Right ventricle myocardium superior (tissue), 1 donor: ENCODE measurements around the gene GABRG3. TPM values are rescaled to one million over a fixed set of nuclear protein-coding genes. Genes with fewer than 3 reads are reported as not detected.

Experiments used
- ATAC-seq: fragments of 200-7000 bp; cut with Tn5 transposase; one replicate; pipeline ENCODE4 v1.9.1; 2020; ENCODE audit warnings: mild to moderate bottlenecking; ENCODE audit not compliant: poor library complexity
- DNase-seq: peaks from one replicate; pipeline ENCODE4 v3.0.0-alpha.2; 2020
- intact Hi-C: fragments of 100-400 bp; cut with DNase I; formaldehyde crosslinking; loops from one replicate; pipeline ENCODE4 v1.11.2; 2022
- long read RNA-seq: library from polyadenylated mRNA; unstranded; transcript quantifications from one replicate; pipeline ENCODE4 v2.0.0, GENCODE V29; 2021
- total RNA-seq: library from RNA; stranded (reverse); fragmentation: NEBNext Ultra II Directional; extraction: Animal tissue kit (Norgen Biotek cat#: 25700); gene quantifications from one replicate; pipeline ENCODE4 v1.2.1, GENCODE V29; 2021
- donor health status: DM: no; HTN: yes; CAD: no; lungs with severe emphysema.

The GABRG3 gene
- total RNA-seq: not detected
- long read RNA-seq: 0 reads

GRCh38 chr15:26970712-26971210, at the start of gene GABRG3:
Gene GABRG3, plus strand, starts transcription at chr15:26971181.
- ATAC-seq (no peak), DNase-seq (no peak)
- intact Hi-C loops: no loop called here

- no peak for DNase-seq
- no peak for ATAC-seq
- intact Hi-C loops: no loop called here
These were observed 49.5 kb upstream of the GABRG3 start for GRCh38 chr15:26921433-26921832.

- intact Hi-C loops: no loop called here
- DNase-seq: no peak
These were observed 44.9 kb upstream of the GABRG3 start for GRCh38 chr15:26926081-26926480.

GRCh38 chr15:26928051-26928450, 42.9 kb upstream of the GABRG3 start:
- no peak for DNase-seq
- ATAC-seq: no peak
- intact Hi-C loops: no loop called here

More at GRCh38 chr15:26926081-26926480, 44.9 kb upstream of the GABRG3 start:
- no peak for ATAC-seq

- intact Hi-C loops: no loop called here
- ATAC-seq (no peak), DNase-seq (no peak)
These were observed 41.4 kb upstream of the GABRG3 start for GRCh38 chr15:26929588-26929987.

- intact Hi-C loops: no loop called here
- no peak for DNase-seq
- no peak for ATAC-seq
These were observed 36.1 kb upstream of the GABRG3 start for GRCh38 chr15:26934848-26935247.

- intact Hi-C loops: no loop called here
These were observed 35.7 kb upstream of the GABRG3 start for GRCh38 chr15:26935322-26935721.

GRCh38 chr15:26936502-26936901, 34.5 kb upstream of the GABRG3 start:
- intact Hi-C loops: no loop called here
- ATAC-seq: no peak

More at GRCh38 chr15:26935322-26935721, 35.7 kb upstream of the GABRG3 start:
- ATAC-seq (no peak), DNase-seq (no peak)

GRCh38 chr15:26937134-26937533, 33.8 kb upstream of the GABRG3 start:
- no peak for DNase-seq
- intact Hi-C loops: no loop called here
- ATAC-seq: no peak

More at GRCh38 chr15:26936502-26936901, 34.5 kb upstream of the GABRG3 start:
- no peak for DNase-seq

- intact Hi-C loops: no loop called here
- no peak for ATAC-seq
These were observed 31.6 kb upstream of the GABRG3 start for GRCh38 chr15:26939398-26939797.

GRCh38 chr15:26941489-26941888, 29.5 kb upstream of the GABRG3 start:
- no peak for DNase-seq
- intact Hi-C loops: no loop called here
- ATAC-seq: no peak

More at GRCh38 chr15:26939398-26939797, 31.6 kb upstream of the GABRG3 start:
- no peak for DNase-seq

- DNase-seq (no peak), ATAC-seq (no peak)
These were observed 27.1 kb upstream of the GABRG3 start for GRCh38 chr15:26943866-26944265.

GRCh38 chr15:26945046-26945445, 25.9 kb upstream of the GABRG3 start:
- intact Hi-C loops: no loop called here

More at GRCh38 chr15:26943866-26944265, 27.1 kb upstream of the GABRG3 start:
- intact Hi-C loops: no loop called here

GRCh38 chr15:26950001-26950400, 21.0 kb upstream of the GABRG3 start:
- intact Hi-C loops: no loop called here
- DNase-seq (no peak), ATAC-seq (no peak)

More at GRCh38 chr15:26945046-26945445, 25.9 kb upstream of the GABRG3 start:
- DNase-seq: no peak
- ATAC-seq: no peak

- ATAC-seq (no peak), DNase-seq (no peak)
- intact Hi-C loops: no loop called here
These were observed 16.6 kb upstream of the GABRG3 start for GRCh38 chr15:26954403-26954802.

GRCh38 chr15:26967719-26968269, 3.2 kb upstream of the GABRG3 start:
- no peak for ATAC-seq
- intact Hi-C loops: no loop called here

GRCh38 chr15:26968806-26969205, 2.2 kb upstream of the GABRG3 start:
- ATAC-seq (no peak), DNase-seq (no peak)
- intact Hi-C loops: no loop called here

More at GRCh38 chr15:26967719-26968269, 3.2 kb upstream of the GABRG3 start:
- DNase-seq: no peak

GRCh38 chr15:26971271-26972018, 464 bp downstream of the GABRG3 start:
- intact Hi-C loops: no loop called here
- no peak for DNase-seq
- ATAC-seq: no peak

GRCh38 chr15:26972636-26973035, 1.7 kb downstream of the GABRG3 start:
- intact Hi-C loops: no loop called here
- ATAC-seq: no peak

More at GRCh38 chr15:26972636-26973035, 1.7 kb downstream of the GABRG3 start:
- DNase-seq: no peak
